PFSK-1 (cell line): ENCODE measurements around the gene LRIG3.

Source experiments
- FOXP2 ChIP-seq: optimal IDR thresholded peaks from 2 replicates; pipeline ENCODE3; 2011; ENCODE audit warnings: borderline replicate concordance, control low read depth, inconsistent platforms; ENCODE audit not compliant: insufficient read depth; ENCODE audit errors: extremely low read length, extremely low read depth
- POLR2AphosphoS5 ChIP-seq: IDR thresholded peaks from 2 replicates; pipeline ENCODE4 v1.6.1; 2012; ENCODE audit warnings: low read depth, mild to moderate bottlenecking, control low read depth, low read length, moderate library complexity
- REST ChIP-seq, 2 experiments: IDR thresholded peaks; 2 replicates each; pipeline versions ENCODE4 v1.6.1 to v1.8.0; 2011 to 2012; ENCODE audit warnings: low read depth in 2 of 2, low read length in 2 of 2, control low read depth in 1 of 2, inconsistent platforms in 1 of 2, mild to moderate bottlenecking in 1 of 2, moderate library complexity in 1 of 2; ENCODE audit not compliant: insufficient read depth in 1 of 2
- SIN3A ChIP-seq: IDR thresholded peaks from 2 replicates; pipeline ENCODE4 v1.6.1; 2012; ENCODE audit warnings: mild to moderate bottlenecking, low read length, moderate library complexity, borderline replicate concordance; ENCODE audit not compliant: insufficient read depth
- TAF1 ChIP-seq: IDR thresholded peaks from 2 replicates; pipeline ENCODE4 v1.6.1; 2012; ENCODE audit warnings: low read length, control low read depth, borderline replicate concordance; ENCODE audit not compliant: insufficient read depth

GRCh38 chr12:58924652-58925051 is 4.3 kb upstream of the LRIG3 start:
- no peak for TF ChIP-seq TAF1
- TF ChIP-seq REST (IDR thresholded peaks at IDR 0.05; ENCODE audit: insufficient read depth in 1 of 2, low read depth in 2 of 2, low read length in 2 of 2) = no peak
- no peak for TF ChIP-seq POLR2AphosphoS5
- no peak for TF ChIP-seq FOXP2
- no peak for TF ChIP-seq SIN3A
